Smooth muscle cell (in vitro differentiated cells): ENCODE results near the gene PROZ. TPM values are rescaled to one million over a fixed set of nuclear protein-coding genes. Genes with fewer than 3 reads are reported as not detected.

Experiments
- DNase-seq: peaks from one replicate; lab custom pipeline; 2025; ENCODE audit not compliant: unreplicated experiment; lab: John Stamatoyannopoulos, UW
- H2AFZ ChIP-seq: fragments of 200-600 bp; sonication (generic); 2 replicates; pipeline ENCODE4 v1.6.0; 2016; ENCODE audit warnings: antibody characterized with exemption, low read depth, mild to moderate bottlenecking
- H3F3A ChIP-seq: fragments of 200-600 bp; sonication (generic); 2 replicates; pipeline ENCODE4 v1.6.0; 2017; ENCODE audit warnings: antibody characterized with exemption, low read depth
- H3K27ac ChIP-seq: fragments of 200-600 bp; sonication (generic); 2 replicates; pipeline ENCODE4 v1.5.1; 2016; ENCODE audit warnings: low read depth, mild to moderate bottlenecking
- H3K27me3 ChIP-seq: fragments of 200-600 bp; sonication (generic); 2 replicates; pipeline ENCODE4 v1.6.1; 2016; ENCODE audit warnings: low read depth, mild to moderate bottlenecking
- H3K36me3 ChIP-seq: fragments of 200-600 bp; sonication (generic); 2 replicates; pipeline ENCODE4 v1.5.1; 2016; ENCODE audit warnings: low read depth
- H3K4me1 ChIP-seq: fragments of 200-600 bp; sonication (generic); 2 replicates; pipeline ENCODE4 v1.5.1; 2016; ENCODE audit warnings: low read depth
- H3K4me2 ChIP-seq: fragments of 200-600 bp; sonication (generic); 2 replicates; pipeline ENCODE4 v1.6.0; 2016; ENCODE audit warnings: mild to moderate bottlenecking
- H3K4me3 ChIP-seq: fragments of 200-600 bp; sonication (generic); 2 replicates; pipeline ENCODE4 v1.5.1; 2016; ENCODE audit warnings: mild to moderate bottlenecking
- H3K79me2 ChIP-seq: fragments of 200-600 bp; sonication (generic); 2 replicates; pipeline ENCODE4 v1.6.0; 2016; ENCODE audit warnings: low read depth, mild to moderate bottlenecking
- H3K9ac ChIP-seq: fragments of 200-600 bp; sonication (generic); 2 replicates; pipeline ENCODE4 v1.6.0; 2016; ENCODE audit warnings: low read depth
- H3K9me3 ChIP-seq: fragments of 200-600 bp; sonication (generic); replicated peaks from 2 replicates; pipeline ENCODE4 v1.5.1; 2016; ENCODE audit warnings: low read depth
- H4K20me1 ChIP-seq: fragments of 200-600 bp; sonication (generic); 2 replicates; pipeline ENCODE4 v1.6.0; 2016; ENCODE audit warnings: low read depth
- WGBS: methylation state at CpG from one replicate; pipeline ENCODE4 v1.1.7; 2016; ENCODE audit warnings: low lambda C conversion rate; 5-methylcytosine and 5-hydroxymethylcytosine counted together
- polyA plus RNA-seq: library from polyadenylated mRNA; unstranded; fragments of >200 nt; fragmentation: Nextera tagmentation; extraction: Ambion mirVana; gene quantifications from 2 replicates; pipeline ENCODE4 v1.2.1, GENCODE V29; 2016
- total RNA-seq: library from RNA; depleted of rRNA; stranded (reverse); fragments of >200 nt; gene quantifications from 2 replicates; pipeline ENCODE4 v1.2.3, GENCODE V29; 2014
- TF ChIP-seq, protein P1 (sequence below): fragments of 200-600 bp; sonication (generic); IDR thresholded peaks from 2 replicates; pipeline ENCODE4 v1.5.1; 2017; ENCODE audit warnings: borderline replicate concordance, mild to moderate bottlenecking, antibody characterized with exemption; ENCODE audit not compliant: insufficient read depth, poor library complexity, severe bottlenecking

PROZ gene
- total and polyA plus RNA-seq, 2 experiments from 2014 or later, result not detected

DNA sequence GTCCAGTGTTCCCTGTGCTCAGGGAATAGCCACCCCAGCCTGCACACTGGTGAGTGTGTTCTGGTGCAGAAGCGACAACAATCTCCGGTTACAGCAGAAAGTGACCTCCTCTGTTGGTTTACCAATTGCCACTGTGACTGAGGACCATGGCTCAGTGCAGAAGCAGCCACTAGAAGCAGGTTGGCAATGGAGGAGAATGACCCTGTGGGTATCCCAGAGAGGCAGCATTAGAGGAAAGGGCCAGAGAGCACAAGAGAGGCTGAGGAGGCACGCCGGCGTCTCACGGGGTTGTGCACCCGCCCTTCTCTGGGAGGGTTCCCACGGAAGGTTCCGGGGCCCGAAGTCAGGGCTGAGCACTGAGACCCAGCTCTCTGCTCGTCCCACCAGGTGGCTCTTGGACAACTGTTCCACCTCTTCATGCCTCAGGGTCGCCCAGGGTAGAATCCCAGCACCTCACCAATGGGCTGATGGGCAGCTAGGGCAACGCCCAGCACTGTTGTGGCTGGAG is 14.0 kb downstream of the PROZ start:
- DNase-seq, result no peak

DNA sequence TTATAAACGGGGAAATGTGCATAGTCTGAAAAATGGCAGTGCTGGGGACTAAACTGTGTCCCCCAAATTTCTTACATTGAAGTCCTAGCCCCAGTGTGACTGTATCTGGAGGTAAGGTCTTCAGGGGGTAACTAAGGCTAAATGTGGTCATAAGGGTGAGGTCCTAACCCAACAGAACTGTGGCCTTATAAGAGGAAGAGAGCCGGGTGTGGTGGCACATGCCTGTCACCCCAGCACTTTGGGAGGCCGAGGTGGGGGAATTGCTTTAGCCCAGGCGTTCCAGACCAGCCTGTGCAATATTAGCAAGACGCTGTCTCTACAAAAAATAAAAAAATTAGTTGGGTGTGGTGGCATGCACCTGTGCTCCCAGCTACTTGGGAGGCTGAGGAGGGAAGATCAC is 17.8 kb downstream of the PROZ start:
- no peaks in the 10 kb centered on the region for H3F3A ChIP-seq
- no peaks in the 10 kb centered on the region for H3K79me2 ChIP-seq
- H2AFZ ChIP-seq, result no peak overlapping the region
- DNase-seq, result no peak
- no peak overlapping the region for H3K27ac ChIP-seq
- TF ChIP-seq, protein P1, sequence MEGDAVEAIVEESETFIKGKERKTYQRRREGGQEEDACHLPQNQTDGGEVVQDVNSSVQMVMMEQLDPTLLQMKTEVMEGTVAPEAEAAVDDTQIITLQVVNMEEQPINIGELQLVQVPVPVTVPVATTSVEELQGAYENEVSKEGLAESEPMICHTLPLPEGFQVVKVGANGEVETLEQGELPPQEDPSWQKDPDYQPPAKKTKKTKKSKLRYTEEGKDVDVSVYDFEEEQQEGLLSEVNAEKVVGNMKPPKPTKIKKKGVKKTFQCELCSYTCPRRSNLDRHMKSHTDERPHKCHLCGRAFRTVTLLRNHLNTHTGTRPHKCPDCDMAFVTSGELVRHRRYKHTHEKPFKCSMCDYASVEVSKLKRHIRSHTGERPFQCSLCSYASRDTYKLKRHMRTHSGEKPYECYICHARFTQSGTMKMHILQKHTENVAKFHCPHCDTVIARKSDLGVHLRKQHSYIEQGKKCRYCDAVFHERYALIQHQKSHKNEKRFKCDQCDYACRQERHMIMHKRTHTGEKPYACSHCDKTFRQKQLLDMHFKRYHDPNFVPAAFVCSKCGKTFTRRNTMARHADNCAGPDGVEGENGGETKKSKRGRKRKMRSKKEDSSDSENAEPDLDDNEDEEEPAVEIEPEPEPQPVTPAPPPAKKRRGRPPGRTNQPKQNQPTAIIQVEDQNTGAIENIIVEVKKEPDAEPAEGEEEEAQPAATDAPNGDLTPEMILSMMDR, result no peak
- H3K4me2 ChIP-seq, result no peak overlapping the region
- H3K9me3 ChIP-seq, result no peaks in the 10 kb centered on the region
- H3K4me3 ChIP-seq, result no peak overlapping the region
- H4K20me1 ChIP-seq, result no peaks in the 10 kb centered on the region
- H3K9ac ChIP-seq, result no peak overlapping the region
- H3K27me3 ChIP-seq, result no peaks in the 10 kb centered on the region
- 78% methylated on average over 5 of the region's 5 CpGs for WGBS
- peaks cover 12% of the 10 kb centered on the region for H3K36me3 ChIP-seq
- H3K4me1 ChIP-seq, result peaks cover 16% of the 10 kb centered on the region

More for the DNA sequence above, 14.0 kb downstream of the PROZ start:
- H4K20me1 ChIP-seq, result no peaks in the 10 kb centered on the region
- H3K79me2 ChIP-seq, result no peaks in the 10 kb centered on the region
- no peaks in the 10 kb centered on the region for H3K9me3 ChIP-seq
- no peak overlapping the region for H3K4me3 ChIP-seq
- H3K36me3 ChIP-seq, result peaks cover 2% of the 10 kb centered on the region
- TF ChIP-seq, protein P1, result no peak
- WGBS, result 96% methylated on average over 13 of the region's 13 CpGs
- H3K27ac ChIP-seq, result no peak overlapping the region
- H3F3A ChIP-seq, result no peaks in the 10 kb centered on the region
- H2AFZ ChIP-seq, result no peak overlapping the region
- no peak overlapping the region for H3K9ac ChIP-seq
- no peaks in the 10 kb centered on the region for H3K27me3 ChIP-seq
- H3K4me1 ChIP-seq, result peaks cover under 1% of the 10 kb centered on the region
- H3K4me2 ChIP-seq, result no peak overlapping the region

DNA sequence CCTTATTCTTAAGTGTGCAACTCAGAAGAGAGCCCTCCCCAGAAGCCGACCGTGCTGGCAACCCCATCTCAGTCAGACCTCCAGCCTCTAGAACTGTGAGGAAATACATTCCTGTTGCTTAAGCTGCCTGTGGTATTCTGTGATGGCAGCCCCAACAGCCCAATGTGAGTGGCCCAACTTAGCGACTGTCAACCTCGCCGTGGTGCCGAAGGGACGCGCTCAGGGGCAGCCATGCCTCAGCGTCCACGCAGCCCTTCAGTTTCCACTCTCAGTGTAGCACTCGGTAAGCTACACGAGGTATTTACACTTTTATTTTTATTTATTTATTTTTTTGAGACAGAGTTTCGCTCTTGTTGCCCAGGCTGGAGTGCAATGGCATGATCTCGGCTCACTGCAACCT is 18.4 kb downstream of the PROZ start:
- Histone ChIP-seq H3K9me3 (no peaks in the 10 kb centered on the region), H3K9ac (no peak overlapping the region), H3K4me3 (no peak overlapping the region), H3K79me2 (no peaks in the 10 kb centered on the region), H3K4me2 (no peak overlapping the region), H2AFZ (no peak overlapping the region), H3K27me3 (no peaks in the 10 kb centered on the region), H3F3A (no peaks in the 10 kb centered on the region), H4K20me1 (no peaks in the 10 kb centered on the region), H3K27ac (no peak overlapping the region), H3K4me1 (peaks cover 16% of the 10 kb centered on the region), H3K36me3 (peaks cover 12% of the 10 kb centered on the region)
- TF ChIP-seq, protein P1, result no peak
- DNase-seq, result no peak
- WGBS, result over 99% methylated on average over 14 of the region's 14 CpGs
